NT2/D1 (cell line): Measurements from ENCODE around the gene BCL2L12.

Experiments used
- DNase-seq: peaks from one replicate; pipeline ENCODE4 v3.0.0-alpha.2; 2011; ENCODE audit warnings: low read depth, low spot score
- H3K27me3 ChIP-seq: 2 replicates; pipeline ENCODE4 v1.6.0; 2011; ENCODE audit warnings: mild to moderate bottlenecking; ENCODE audit not compliant: insufficient read length, insufficient read depth
- H3K36me3 ChIP-seq: 2 replicates; pipeline ENCODE4 v1.6.1; 2011; ENCODE audit warnings: mild to moderate bottlenecking, low read length, mixed read lengths; ENCODE audit not compliant: insufficient read depth, insufficient read length
- H3K4me1 ChIP-seq: 2 replicates; pipeline ENCODE4 v1.5.1; 2011; ENCODE audit not compliant: insufficient read depth, insufficient read length
- H3K4me3 ChIP-seq: 2 replicates; pipeline ENCODE4 v1.5.1; 2011; ENCODE audit warnings: low read depth; ENCODE audit not compliant: insufficient read length
- H3K9ac ChIP-seq: 2 replicates; pipeline ENCODE4 v1.6.0; 2011; ENCODE audit warnings: low read depth; ENCODE audit not compliant: insufficient read length
- H3K9me3 ChIP-seq: 2 replicates; pipeline ENCODE4 v1.5.1; 2011; ENCODE audit warnings: mild to moderate bottlenecking, low read length; ENCODE audit not compliant: insufficient read depth
- SUZ12 ChIP-seq: IDR thresholded peaks from 2 replicates; pipeline ENCODE4 v1.6.1; 2011; ENCODE audit not compliant: insufficient read length, insufficient read depth; ENCODE audit errors: extremely low read depth
- YY1 ChIP-seq: IDR thresholded peaks from 2 replicates; pipeline ENCODE4 v1.6.1; 2011; ENCODE audit not compliant: insufficient read length, insufficient read depth
- ZNF274 ChIP-seq: IDR thresholded peaks from 2 replicates; pipeline ENCODE4 v1.6.1; 2011; ENCODE audit warnings: mild to moderate bottlenecking, low read depth, low read length

The BCL2L12 gene

DNA sequence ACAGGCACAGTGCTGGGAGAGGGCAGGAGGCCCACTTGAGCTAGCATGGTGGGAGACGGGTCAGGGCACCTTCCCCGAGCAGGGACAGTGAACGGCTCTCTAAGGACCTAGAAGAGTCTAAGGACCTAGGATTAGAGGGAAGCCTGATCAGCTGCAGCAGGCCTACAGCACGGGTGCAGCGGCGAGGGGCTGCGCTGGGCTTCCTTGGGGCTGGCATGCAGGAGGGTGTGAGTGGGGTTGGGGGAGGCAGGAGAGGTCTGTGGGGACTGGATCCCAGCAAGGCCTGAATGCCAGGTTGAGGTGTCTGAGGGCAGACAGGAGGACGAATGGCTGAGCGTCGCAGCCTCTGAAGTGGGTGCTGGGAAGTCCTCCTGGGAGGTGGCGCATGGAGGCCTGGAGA is 20.1 kb upstream of the BCL2L12 start:
- no peak for TF ChIP-seq YY1
- no peak for TF ChIP-seq SUZ12
- TF ChIP-seq ZNF274, result no peak
- Histone ChIP-seq H3K36me3 (peaks cover 62% of the 10 kb centered on the region), H3K4me3 (no peak overlapping the region), H3K9me3 (no peaks in the 10 kb centered on the region), H3K4me1 (peaks cover 8% of the 10 kb centered on the region), H3K9ac (peak overlapping the region; percentile 38), H3K27me3 (no peaks in the 10 kb centered on the region)
- no peak for DNase-seq

DNA sequence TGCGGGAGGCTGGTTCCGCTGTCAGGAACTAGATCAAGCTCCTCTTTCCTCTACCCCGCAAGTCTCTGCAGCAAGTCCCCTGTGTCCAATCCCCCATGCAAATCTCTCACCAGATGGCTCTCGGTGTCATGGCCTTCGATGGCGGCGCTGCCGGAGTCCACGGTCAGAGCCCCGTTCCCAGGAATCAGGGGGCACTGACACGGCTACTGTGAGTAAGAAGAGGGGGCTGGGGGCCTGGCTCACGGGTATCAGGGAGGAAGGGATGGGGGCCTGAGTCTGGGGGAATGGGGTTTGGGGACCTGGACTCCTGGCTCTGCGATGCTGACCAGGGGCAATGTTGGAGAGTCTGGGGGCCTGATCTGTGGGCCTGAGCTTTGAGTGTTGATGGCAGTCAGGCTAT is 19.7 kb upstream of the BCL2L12 start:
- Histone ChIP-seq H3K36me3 (peaks cover 64% of the 10 kb centered on the region), H3K9ac (no peak overlapping the region), H3K4me3 (no peak overlapping the region), H3K9me3 (no peaks in the 10 kb centered on the region), H3K27me3 (no peaks in the 10 kb centered on the region), H3K4me1 (peaks cover 8% of the 10 kb centered on the region)
- no peak for TF ChIP-seq SUZ12
- no peak for TF ChIP-seq YY1
- TF ChIP-seq ZNF274, result no peak
- DNase-seq, result no peak

GRCh38 chr19:49646586-49646985 is 19.1 kb upstream of the BCL2L12 start:
- H3K9ac ChIP-seq, result no peak overlapping the region
- peaks cover 70% of the 10 kb centered on the region for H3K36me3 ChIP-seq

DNA sequence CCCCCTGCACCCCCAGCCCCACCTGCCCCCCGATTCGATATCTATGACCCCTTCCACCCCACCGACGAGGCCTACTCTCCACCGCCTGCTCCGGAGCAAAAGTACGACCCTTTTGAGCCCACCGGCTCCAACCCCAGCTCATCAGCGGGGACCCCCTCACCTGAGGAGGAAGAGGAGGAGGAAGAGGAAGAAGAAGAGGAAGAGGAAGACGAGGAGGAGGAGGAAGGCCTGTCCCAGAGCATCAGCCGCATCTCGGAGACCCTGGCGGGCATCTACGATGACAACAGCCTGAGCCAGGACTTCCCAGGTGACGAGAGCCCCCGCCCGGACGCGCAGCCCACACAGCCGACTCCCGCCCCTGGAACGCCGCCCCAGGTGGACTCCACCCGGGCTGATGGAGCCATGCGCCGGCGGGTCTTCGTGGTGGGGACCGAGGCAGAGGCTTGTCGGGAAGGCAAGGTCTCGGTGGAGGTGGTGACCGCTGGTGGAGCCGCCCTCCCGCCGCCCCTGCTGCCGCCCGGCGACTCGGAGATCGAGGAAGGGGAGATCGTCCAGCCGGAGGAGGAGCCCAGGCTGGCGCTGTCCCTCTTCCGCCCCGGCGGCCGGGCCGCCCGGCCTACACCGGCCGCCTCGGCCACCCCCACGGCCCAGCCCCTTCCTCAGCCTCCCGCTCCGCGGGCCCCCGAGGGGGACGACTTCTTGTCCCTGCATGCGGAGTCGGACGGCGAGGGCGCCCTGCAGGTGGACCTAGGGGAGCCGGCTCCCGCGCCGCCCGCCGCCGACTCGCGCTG is 14.5 kb upstream of the BCL2L12 start:
- peaks cover 7% of the 10 kb centered on the region for H3K4me1 ChIP-seq
- H3K9ac ChIP-seq, result no peak overlapping the region
- H3K27me3 ChIP-seq, result no peaks in the 10 kb centered on the region
- DNase-seq, result no peak
- H3K9me3 ChIP-seq, result no peaks in the 10 kb centered on the region
- H3K36me3 ChIP-seq, result peaks cover 84% of the 10 kb centered on the region
- H3K4me3 ChIP-seq, result no peak overlapping the region
- TF ChIP-seq YY1, result no peak
- TF ChIP-seq SUZ12, result no peak
- no peak for TF ChIP-seq ZNF274

More at GRCh38 chr19:49646586-49646985, 19.1 kb upstream of the BCL2L12 start:
- TF ChIP-seq YY1 (no peak), SUZ12 (no peak), ZNF274 (no peak)
- Histone ChIP-seq H3K4me3 (no peak overlapping the region), H3K9me3 (no peaks in the 10 kb centered on the region), H3K4me1 (peaks cover 8% of the 10 kb centered on the region), H3K27me3 (no peaks in the 10 kb centered on the region)
- no peak for DNase-seq

- DNase-seq, result no peak
Measured at GRCh38 chr19:49651820-49652550, 13.7 kb upstream of the BCL2L12 start.

GRCh38 chr19:49652551-49653465 is 12.9 kb upstream of the BCL2L12 start:
- TF ChIP-seq ZNF274 (no peak), YY1 (no peak), SUZ12 (no peak)
- Histone ChIP-seq H3K4me1 (peaks cover 16% of the 10 kb centered on the region), H3K9ac (no peak overlapping the region), H3K4me3 (no peak overlapping the region), H3K9me3 (no peaks in the 10 kb centered on the region), H3K27me3 (no peaks in the 10 kb centered on the region), H3K36me3 (peaks cover 85% of the 10 kb centered on the region)
- DNase-seq, result no peak

More at GRCh38 chr19:49651820-49652550, 13.7 kb upstream of the BCL2L12 start:
- Histone ChIP-seq H3K9me3 (no peaks in the 10 kb centered on the region), H3K9ac (no peak overlapping the region), H3K4me3 (no peak overlapping the region), H3K36me3 (peaks cover 84% of the 10 kb centered on the region), H3K4me1 (peaks cover 10% of the 10 kb centered on the region), H3K27me3 (no peaks in the 10 kb centered on the region)
- TF ChIP-seq YY1 (no peak), SUZ12 (no peak), ZNF274 (no peak)

- Histone ChIP-seq H3K4me3 (no peak overlapping the region), H3K9me3 (no peaks in the 10 kb centered on the region), H3K36me3 (peaks cover 88% of the 10 kb centered on the region), H3K27me3 (no peaks in the 10 kb centered on the region), H3K4me1 (peaks cover 17% of the 10 kb centered on the region), H3K9ac (no peak overlapping the region)
- no peak for DNase-seq
- TF ChIP-seq SUZ12 (no peak), YY1 (no peak), ZNF274 (no peak)
Measured at GRCh38 chr19:49653466-49653806, 12.3 kb upstream of the BCL2L12 start.
